NCI-H2196 (cell line): ENCODE results near the gene SCN3A.

Experiments used
- DNase-seq: peaks from one replicate; lab custom pipeline; 2025; ENCODE audit not compliant: unreplicated experiment; lab: John Stamatoyannopoulos, UW

The SCN3A gene

GRCh38 chr2:165058476-165059265 lies 145.2 kb downstream of the SCN3A start:
- DNase-seq = no peak

- no peak for DNase-seq
Observed at GRCh38 chr2:165057931-165058330, 145.9 kb downstream of the SCN3A start.

- DNase-seq = no peak
Observed at GRCh38 chr2:165057308-165057707, 146.5 kb downstream of the SCN3A start.

GRCh38 chr2:165056564-165056963 lies 147.3 kb downstream of the SCN3A start:
- no peak for DNase-seq

GRCh38 chr2:165055082-165055851 lies 148.6 kb downstream of the SCN3A start:
- DNase-seq = peak; percentile 75

- DNase-seq = no peak
Observed at GRCh38 chr2:165054652-165055051, 149.2 kb downstream of the SCN3A start.

GRCh38 chr2:165044505-165045303 lies 159.1 kb downstream of the SCN3A start:
- no peak for DNase-seq
